Endothelial cell of umbilical vein (primary cell): ENCODE data around the gene IPPK. TPM values are rescaled to one million over a fixed set of nuclear protein-coding genes. Genes with fewer than 3 reads are reported as not detected.

Experiments
- BruUV-seq: library from RNA; stranded (reverse); fragments of 400-500 nt; replicated peaks from 2 replicates; lab custom pipeline; 2021; lab: Mats Ljungman, UMichigan
- CTCF ChIA-PET: fragments of 300-600, 350-600 bp; sonication (Branson Sonifier 250); formaldehyde crosslinking; loops from one replicate; lab custom pipeline; 2021; ENCODE audit warnings: antibody characterized with exemption, inconsistent platforms; lab: Charles Lee
- POLR2A ChIA-PET: fragments of 300-600, 350-600 bp; sonication (Branson Sonifier 250); formaldehyde crosslinking; loops from one replicate; lab custom pipeline; 2021; ENCODE audit warnings: antibody characterized with exemption, inconsistent platforms; lab: Charles Lee
- DNase-seq: peaks from one replicate; pipeline ENCODE4 v3.0.0-alpha.2; 2011; ENCODE audit warnings: low read depth, low spot score
- FAIRE-seq: peaks from 2 replicates; lab custom pipeline; 2011; peaks lifted over from hg19 to GRCh38; lab: Jason Lieb, UNC
- H2AFZ ChIP-seq: 2 replicates; pipeline ENCODE4 v1.6.0; 2012; ENCODE audit warnings: low read depth, low read length, control low read depth, inconsistent platforms
- H3K27ac ChIP-seq: 2 replicates; pipeline ENCODE4 v1.5.1; 2011; ENCODE audit warnings: low read depth, mild to moderate bottlenecking, control low read depth, low read length, moderate library complexity; ENCODE audit not compliant: insufficient read depth
- H3K27me3 ChIP-seq, 2 experiments: 2 replicates each; pipeline versions ENCODE4 v1.6.0 to v1.6.1; 2011; ENCODE audit warnings: low read length in 2 of 2, mixed read lengths in 1 of 2; ENCODE audit not compliant: control insufficient read depth in 2 of 2, insufficient read depth in 2 of 2
- H3K36me3 ChIP-seq, 2 experiments: 2 replicates in 1 of 2; 3 replicates in 1 of 2; pipeline ENCODE4 v1.5.1; 2011; ENCODE audit warnings: low read length in 2 of 2, mild to moderate bottlenecking in 1 of 2, moderate library complexity in 1 of 2; ENCODE audit not compliant: control insufficient read depth in 2 of 2, insufficient read depth in 2 of 2; ENCODE audit errors: extremely low read depth in 1 of 2
- H3K4me1 ChIP-seq: 3 replicates; pipeline ENCODE4 v1.5.1; 2011; ENCODE audit warnings: mild to moderate bottlenecking, low read length; ENCODE audit not compliant: control insufficient read depth, insufficient read depth; ENCODE audit errors: extremely low read depth
- H3K4me2 ChIP-seq: 2 replicates; pipeline ENCODE4 v1.6.1; 2011; ENCODE audit warnings: low read length, control low read depth, mixed read lengths; ENCODE audit not compliant: insufficient read depth
- H3K4me3 ChIP-seq, 3 experiments: fragments of 200-600 bp in 1 of 3; sonication (generic), shearing (Covaris generic) in 1 of 3; replicated peaks in 1 of 3; 2 replicates each; pipeline ENCODE4 v1.5.1; 2011 to 2016; ENCODE audit warnings: control low read depth in 3 of 3, low read length in 3 of 3, mild to moderate bottlenecking in 2 of 3, inconsistent platforms in 1 of 3, low read depth in 1 of 3, moderate library complexity in 1 of 3; ENCODE audit not compliant: insufficient read depth in 1 of 3
- H3K79me2 ChIP-seq: 2 replicates; pipeline ENCODE4 v1.6.0; 2012; ENCODE audit warnings: low read length, inconsistent platforms; ENCODE audit not compliant: control insufficient read depth, insufficient read depth
- H3K9ac ChIP-seq: replicated peaks from 2 replicates; pipeline ENCODE3; 2011; ENCODE audit warnings: low read length, control low read depth; ENCODE audit not compliant: insufficient read depth; ENCODE audit errors: extremely low read depth
- H3K9me1 ChIP-seq: replicated peaks from 3 replicates; pipeline ENCODE4 v1.6.0; 2011; ENCODE audit warnings: mild to moderate bottlenecking, low read length; ENCODE audit not compliant: control insufficient read depth, insufficient read depth; ENCODE audit errors: extremely low read depth
- H3K9me3 ChIP-seq: replicated peaks from 2 replicates; pipeline ENCODE4 v1.5.1; 2012; ENCODE audit warnings: low read length, inconsistent platforms; ENCODE audit not compliant: control insufficient read depth, insufficient read depth
- H4K20me1 ChIP-seq: replicated peaks from 2 replicates; pipeline ENCODE3; 2011; ENCODE audit warnings: mild to moderate bottlenecking, low read length; ENCODE audit not compliant: control insufficient read depth, insufficient read depth; ENCODE audit errors: extremely low read depth
- CTCF ChIP-seq, 2 donors: IDR thresholded peaks; 1 replicate in 1 of 2; 2 replicates in 1 of 2; pipeline ENCODE4 v1.5.1; 2011; ENCODE audit warnings: low read length in 2 of 2, mild to moderate bottlenecking in 2 of 2, moderate library complexity in 2 of 2, control low read depth in 1 of 2, inconsistent platforms in 1 of 2, low read depth in 1 of 2; ENCODE audit not compliant: insufficient read depth in 1 of 2; ENCODE audit errors: extremely low read depth in 1 of 2
- EZH2 ChIP-seq: IDR thresholded peaks from 2 replicates; pipeline ENCODE4 v1.6.1; 2012; ENCODE audit warnings: borderline replicate concordance, low read depth, mild to moderate bottlenecking, moderate library complexity, low read length, inconsistent platforms; ENCODE audit not compliant: severe bottlenecking
- FOS ChIP-seq: IDR thresholded peaks from 2 replicates; pipeline ENCODE4 v1.6.1; 2011; ENCODE audit warnings: mild to moderate bottlenecking, low read length, moderate library complexity, borderline replicate concordance; ENCODE audit not compliant: insufficient read depth
- GATA2 ChIP-seq: IDR thresholded peaks from 2 replicates; pipeline ENCODE4 v1.7.0; 2011; ENCODE audit warnings: low read depth, mild to moderate bottlenecking, moderate library complexity, mixed read lengths, low read length; ENCODE audit not compliant: insufficient read length, insufficient read depth
- JUN ChIP-seq: IDR thresholded peaks from 2 replicates; pipeline ENCODE4 v1.6.1; 2011; ENCODE audit warnings: borderline replicate concordance, low read depth; ENCODE audit not compliant: insufficient read length, insufficient read depth
- MAX ChIP-seq: IDR thresholded peaks from 2 replicates; pipeline ENCODE4 v1.6.1; 2011; ENCODE audit not compliant: insufficient read depth, insufficient read length
- MYC ChIP-seq: IDR thresholded peaks from one replicate; pipeline ENCODE4 v1.6.1; 2011; ENCODE audit warnings: mild to moderate bottlenecking, low read depth, low read length
- POLR2A ChIP-seq: IDR thresholded peaks from 2 replicates; pipeline ENCODE4 v1.6.1; 2012; ENCODE audit warnings: low read depth, mild to moderate bottlenecking, control low read depth, low read length
- POLR2AphosphoS5 ChIP-seq: IDR thresholded peaks from 2 replicates; pipeline ENCODE4 v1.6.1; 2012; ENCODE audit warnings: low read depth, mild to moderate bottlenecking, control low read depth, low read length, moderate library complexity; ENCODE audit not compliant: insufficient read depth
- dilution Hi-C: fragments of 300-500 bp; cut with MboI; formaldehyde crosslinking; loops from one replicate; pipeline ENCODE4 v1.15.0; 2019; ENCODE audit warnings: low sequenced_read_pairs; ENCODE audit not compliant: extremely low pct_ligation_motif_present
- intact Hi-C: fragments of 100-400 bp; cut with micrococcal nuclease; formaldehyde crosslinking; loops from one replicate; pipeline ENCODE4 v1.10.0; 2022
- polyA plus RNA-seq, 4 experiments: library from polyadenylated mRNA; depleted of rRNA in 3 of 4; stranded (reverse) in 3 of 4; unstranded in 1 of 4; fragments of >200 nt; gene quantifications; 2 replicates each; pipeline versions ENCODE4 v1.2.1 to v1.2.3, GENCODE V29; 2011 to 2012; ENCODE audit warnings: missing spikeins in 1 of 4
- total RNA-seq: library from RNA; stranded (reverse); gene quantifications from 2 replicates; pipeline ENCODE4 v1.2.3, GENCODE V29; 2021

The IPPK gene
- total and polyA plus RNA-seq, 2 donors (not counting 3 experiments of a cell fraction or from before 2014, with no cell fraction given): 14.0 to 28.0 TPM

GRCh38 chr9:92717201-92718085, 47.5 kb upstream of the IPPK start:
- TF ChIP-seq MAX (no peak), EZH2 (no peak), POLR2AphosphoS5 (no peak), MYC (no peak), JUN (no peak), CTCF (IDR thresholded peaks at IDR 0.05; ENCODE audit: extremely low read depth in 1 of 2, insufficient read depth in 1 of 2, low read depth in 1 of 2, low read length in 2 of 2) (no peak), POLR2A (no peak), GATA2 (no peak), FOS (no peak)
- H3K9me1 ChIP-seq: no peaks in the 10 kb centered on the region

More at GRCh38 chr9:92717201-92718085, 47.5 kb upstream of the IPPK start:
- H3K27me3 ChIP-seq: no peaks in the 10 kb centered on the region
- ChIA-PET CTCF (interaction anchor here (0.6 to 10.3 kb wide), 30 partner anchors 10 to 391 kb away, joined by 3 to 226 read pairs (median 4); partner anchors contain the start of gene BICD2), POLR2A (no interaction called here)
- H3K4me1 ChIP-seq: no peaks in the 10 kb centered on the region
- no TSS peak for BruUV-seq
- dilution Hi-C loops (no loop called here), intact Hi-C loops (no loop called here)
- H3K79me2 ChIP-seq: no peaks in the 10 kb centered on the region
- H3K27ac ChIP-seq: no peak overlapping the region
- H3K36me3 ChIP-seq: peaks cover 18 to 56% of the 10 kb centered on the region in 2 experiments
- FAIRE-seq (no peak), DNase-seq (no peak)
- no peak overlapping the region for H3K4me3 ChIP-seq
- H3K9ac ChIP-seq: no peak overlapping the region
- H4K20me1 ChIP-seq: no peaks in the 10 kb centered on the region
- no peaks in the 10 kb centered on the region for H3K9me3 ChIP-seq
- no peak overlapping the region for H2AFZ ChIP-seq
- no peak overlapping the region for H3K4me2 ChIP-seq
